ENCODE measurements around the gene SELENOO. TPM values are rescaled to one million over a fixed set of nuclear protein-coding genes. Genes with fewer than 3 reads are reported as not detected.

SELENOO gene
- total RNA-seq, 4 donors from 2014 or later, result 27.4 to 66.1 (median 36.1) TPM

DNA sequence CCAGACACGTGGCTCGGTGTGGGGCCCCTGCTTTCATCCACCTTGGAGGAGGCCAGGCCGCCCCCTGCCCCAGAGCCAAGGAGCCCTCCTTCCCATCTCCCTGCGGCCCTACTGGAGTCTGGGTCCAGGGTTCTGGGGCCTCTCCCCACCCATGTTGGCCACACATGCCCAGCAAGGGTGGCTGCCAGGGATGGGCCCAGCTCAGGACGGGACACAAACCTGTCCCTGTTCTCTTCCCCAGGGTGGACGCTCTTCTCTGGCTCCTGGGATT lies 25.7 kb upstream of the SELENOO start:
- H3K27me3 ChIP-seq, result peaks cover 40% of the 10 kb centered on the region
- H3K27ac ChIP-seq, result no peak overlapping the region
- no peak for DNase-seq (ENCODE audit: low spot score in 2 of 2)
- H3K4me3 ChIP-seq, result no peak overlapping the region
- H3K4me1 ChIP-seq, result peaks cover 11% of the 10 kb centered on the region
- 87% methylated on average over 4 of the region's 6 CpGs for WGBS
- H3K9me3 ChIP-seq, result no peaks in the 10 kb centered on the region
- H3K36me3 ChIP-seq, result no peaks in the 10 kb centered on the region
- TF ChIP-seq EP300 (IDR thresholded peaks at IDR 0.05) (no peak), POLR2AphosphoS5 (IDR thresholded peaks at IDR 0.05) (no peak), POLR2A (IDR thresholded peaks at IDR 0.05) (no peak)
- TF ChIP-seq, protein P1, sequence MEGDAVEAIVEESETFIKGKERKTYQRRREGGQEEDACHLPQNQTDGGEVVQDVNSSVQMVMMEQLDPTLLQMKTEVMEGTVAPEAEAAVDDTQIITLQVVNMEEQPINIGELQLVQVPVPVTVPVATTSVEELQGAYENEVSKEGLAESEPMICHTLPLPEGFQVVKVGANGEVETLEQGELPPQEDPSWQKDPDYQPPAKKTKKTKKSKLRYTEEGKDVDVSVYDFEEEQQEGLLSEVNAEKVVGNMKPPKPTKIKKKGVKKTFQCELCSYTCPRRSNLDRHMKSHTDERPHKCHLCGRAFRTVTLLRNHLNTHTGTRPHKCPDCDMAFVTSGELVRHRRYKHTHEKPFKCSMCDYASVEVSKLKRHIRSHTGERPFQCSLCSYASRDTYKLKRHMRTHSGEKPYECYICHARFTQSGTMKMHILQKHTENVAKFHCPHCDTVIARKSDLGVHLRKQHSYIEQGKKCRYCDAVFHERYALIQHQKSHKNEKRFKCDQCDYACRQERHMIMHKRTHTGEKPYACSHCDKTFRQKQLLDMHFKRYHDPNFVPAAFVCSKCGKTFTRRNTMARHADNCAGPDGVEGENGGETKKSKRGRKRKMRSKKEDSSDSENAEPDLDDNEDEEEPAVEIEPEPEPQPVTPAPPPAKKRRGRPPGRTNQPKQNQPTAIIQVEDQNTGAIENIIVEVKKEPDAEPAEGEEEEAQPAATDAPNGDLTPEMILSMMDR (IDR thresholded peaks at IDR 0.05), result no peak

DNA sequence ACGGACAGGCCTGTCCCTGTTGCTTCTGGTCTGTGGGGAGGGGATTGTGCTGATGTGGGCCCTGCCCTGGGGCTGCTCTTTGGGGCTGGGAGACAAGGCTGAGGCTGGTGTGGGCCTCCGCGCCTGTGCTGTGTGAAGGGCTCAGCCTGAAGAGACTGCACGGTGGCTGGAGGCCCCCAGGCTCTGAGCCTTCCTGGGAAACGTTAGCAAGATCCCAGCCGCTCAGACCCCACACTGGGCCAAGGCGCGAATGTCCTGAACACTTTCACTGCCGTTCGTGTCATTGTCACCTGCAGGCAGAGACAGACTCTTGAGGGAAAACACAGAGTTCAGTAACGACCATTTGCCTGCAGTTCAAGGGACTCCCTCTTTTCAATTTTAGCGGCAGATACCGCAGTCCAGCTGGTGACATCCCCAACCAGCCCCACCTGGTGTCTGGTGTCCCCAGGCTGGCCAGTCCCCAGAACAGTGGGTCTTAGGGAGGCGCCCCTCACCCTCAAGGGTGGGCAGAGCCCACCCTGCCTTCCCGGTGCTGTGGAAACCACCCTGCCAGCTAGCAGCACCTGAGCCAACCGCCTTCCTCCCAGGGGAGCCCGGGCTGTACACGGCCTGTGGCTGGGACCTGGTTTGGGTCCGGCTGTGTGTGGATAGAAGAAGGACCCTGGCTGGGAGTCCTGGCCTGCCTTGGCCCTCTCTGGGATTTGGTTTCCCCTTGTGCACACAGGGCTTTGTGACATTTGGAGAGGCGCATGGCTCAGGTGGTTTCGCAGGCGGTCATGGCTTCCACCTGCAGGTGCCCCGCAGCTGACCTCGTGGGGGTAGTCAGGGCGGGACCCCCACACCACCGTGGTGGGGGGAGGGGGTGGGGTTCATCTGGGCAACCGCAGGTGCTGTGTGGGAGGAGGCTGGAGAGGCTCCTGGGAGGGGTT lies 24.6 kb upstream of the SELENOO start:
- no peak overlapping the region for H3K4me3 ChIP-seq
- DNase-seq (ENCODE audit: low spot score in 2 of 2), result peak in 1 of 2 donors; percentile 53
- H3K27me3 ChIP-seq, result peaks cover 34% of the 10 kb centered on the region
- 90% methylated on average over 4 of the region's 27 CpGs for WGBS
- H3K36me3 ChIP-seq, result no peaks in the 10 kb centered on the region
- no peaks in the 10 kb centered on the region for H3K9me3 ChIP-seq
- H3K4me1 ChIP-seq, result peaks cover 4% of the 10 kb centered on the region
- TF ChIP-seq, protein P1 (IDR thresholded peaks at IDR 0.05), result no peak
- TF ChIP-seq POLR2AphosphoS5 (IDR thresholded peaks at IDR 0.05), result no peak
- H3K27ac ChIP-seq, result no peak overlapping the region

DNA sequence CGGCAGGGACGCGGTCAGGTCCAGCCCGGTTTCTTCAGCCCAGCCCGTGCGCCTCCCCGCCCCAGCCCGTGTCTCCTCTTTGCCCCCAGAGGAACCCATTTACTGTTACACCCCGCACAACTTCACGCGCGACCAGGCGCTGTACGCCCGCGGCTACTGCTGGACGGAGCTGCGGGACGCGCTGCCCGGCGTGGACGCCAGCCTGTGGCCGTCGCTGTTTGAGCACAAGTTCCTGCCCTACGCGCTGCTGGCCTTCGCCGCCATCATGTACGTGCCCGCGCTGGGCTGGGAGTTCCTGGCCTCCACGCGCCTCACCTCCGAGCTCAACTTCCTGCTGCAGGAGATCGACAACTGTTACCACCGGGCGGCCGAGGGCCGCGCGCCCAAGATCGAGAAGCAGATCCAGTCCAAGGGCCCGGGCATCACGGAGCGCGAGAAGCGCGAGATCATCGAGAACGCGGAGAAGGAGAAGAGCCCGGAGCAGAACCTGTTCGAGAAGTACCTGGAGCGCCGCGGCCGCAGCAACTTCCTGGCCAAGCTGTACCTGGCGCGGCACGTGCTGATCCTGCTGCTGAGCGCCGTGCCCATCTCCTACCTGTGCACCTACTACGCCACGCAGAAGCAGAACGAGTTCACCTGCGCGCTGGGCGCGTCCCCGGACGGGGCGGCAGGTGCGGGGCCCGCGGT lies 23.8 kb upstream of the SELENOO start:
- TF ChIP-seq EP300 (IDR thresholded peaks at IDR 0.05) (no peak), POLR2AphosphoS5 (IDR thresholded peaks at IDR 0.05) (no peak), POLR2A (IDR thresholded peaks at IDR 0.05) (no peak)
- TF ChIP-seq, protein P1 (IDR thresholded peaks at IDR 0.05), result no peak
- H3K9me3 ChIP-seq, result no peaks in the 10 kb centered on the region
- 96% methylated on average over 70 of the region's 76 CpGs for WGBS

DNA sequence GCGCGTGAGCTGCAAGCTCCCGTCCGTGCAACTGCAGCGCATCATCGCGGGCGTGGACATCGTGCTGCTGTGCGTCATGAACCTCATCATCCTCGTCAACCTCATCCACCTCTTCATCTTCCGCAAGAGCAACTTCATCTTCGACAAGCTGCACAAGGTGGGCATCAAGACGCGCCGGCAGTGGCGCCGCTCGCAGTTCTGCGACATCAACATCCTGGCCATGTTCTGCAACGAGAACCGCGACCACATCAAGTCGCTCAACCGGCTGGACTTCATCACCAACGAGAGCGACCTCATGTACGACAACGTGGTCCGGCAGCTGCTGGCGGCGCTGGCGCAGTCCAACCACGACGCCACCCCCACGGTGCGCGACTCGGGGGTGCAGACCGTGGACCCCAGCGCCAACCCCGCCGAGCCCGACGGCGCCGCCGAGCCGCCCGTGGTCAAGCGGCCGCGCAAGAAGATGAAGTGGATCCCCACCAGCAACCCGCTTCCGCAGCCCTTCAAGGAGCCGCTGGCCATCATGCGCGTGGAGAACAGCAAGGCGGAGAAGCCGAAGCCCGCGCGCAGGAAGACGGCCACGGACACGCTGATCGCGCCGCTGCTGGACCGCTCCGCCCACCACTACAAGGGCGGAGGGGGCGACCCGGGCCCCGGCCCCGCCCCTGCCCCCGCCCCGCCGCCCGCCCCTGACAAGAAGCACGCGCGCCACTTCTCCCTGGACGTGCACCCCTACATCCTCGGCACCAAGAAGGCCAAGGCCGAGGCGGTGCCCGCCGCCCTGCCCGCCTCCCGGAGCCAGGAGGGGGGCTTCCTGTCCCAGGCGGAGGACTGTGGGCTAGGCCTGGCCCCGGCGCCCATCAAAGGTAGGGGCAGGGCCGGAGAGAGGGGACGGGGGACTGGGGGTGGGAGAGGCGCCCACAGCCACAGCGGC lies 23.0 kb upstream of the SELENOO start:
- no peak for TF ChIP-seq POLR2AphosphoS5 (IDR thresholded peaks at IDR 0.05)
- TF ChIP-seq EP300 (IDR thresholded peaks at IDR 0.05), result no peak
- no peak for TF ChIP-seq POLR2A (IDR thresholded peaks at IDR 0.05)
- TF ChIP-seq, protein P1 (IDR thresholded peaks at IDR 0.05), result no peak
- peaks cover 8% of the 10 kb centered on the region for H3K4me1 ChIP-seq
- peaks cover 25% of the 10 kb centered on the region for H3K27me3 ChIP-seq
- peak in 1 of 2 donors; percentile 52 for DNase-seq (ENCODE audit: low spot score in 2 of 2)
- no peaks in the 10 kb centered on the region for H3K36me3 ChIP-seq
- no peak overlapping the region for H3K27ac ChIP-seq
- WGBS, result 89% methylated on average over 41 of the region's 98 CpGs
- no peaks in the 10 kb centered on the region for H3K9me3 ChIP-seq
- no peak overlapping the region for H3K4me3 ChIP-seq

More for the DNA sequence above, 23.8 kb upstream of the SELENOO start:
- H3K27ac ChIP-seq, result no peak overlapping the region
- H3K4me3 ChIP-seq, result no peak overlapping the region
- DNase-seq (ENCODE audit: low spot score in 2 of 2), result peak in 1 of 2 donors; percentile 58
- H3K36me3 ChIP-seq, result no peaks in the 10 kb centered on the region
- no peaks in the 10 kb centered on the region for H3K4me1 ChIP-seq
- H3K27me3 ChIP-seq, result peaks cover 26% of the 10 kb centered on the region
